BLaER1 (cell line): ENCODE results near the gene C6orf118.

Source experiments
- H3K27ac ChIP-seq: shearing (Covaris generic); formaldehyde crosslinking; 2 replicates; pipeline ENCODE4 v1.8.1; 2022
- H3K27me3 ChIP-seq: shearing (Covaris generic); formaldehyde crosslinking; 2 replicates; pipeline ENCODE4 v1.8.1; 2022
- H3K36me3 ChIP-seq: shearing (Covaris generic); formaldehyde crosslinking; 2 replicates; pipeline ENCODE4 v1.8.1; 2022
- H3K4me1 ChIP-seq: shearing (Covaris generic); formaldehyde crosslinking; 2 replicates; pipeline ENCODE4 v1.8.1; 2022
- H3K4me2 ChIP-seq: shearing (Covaris generic); formaldehyde crosslinking; 2 replicates; pipeline ENCODE4 v1.8.1; 2022
- H3K4me3 ChIP-seq: shearing (Covaris generic); formaldehyde crosslinking; 2 replicates; pipeline ENCODE4 v1.8.1; 2022
- H3K9ac ChIP-seq: shearing (Covaris generic); formaldehyde crosslinking; 2 replicates; pipeline ENCODE4 v1.8.1; 2022
- H3K9me3 ChIP-seq: shearing (Covaris generic); formaldehyde crosslinking; 2 replicates; pipeline ENCODE4 v1.8.1; 2022
- H4K20me1 ChIP-seq: shearing (Covaris generic); formaldehyde crosslinking; 2 replicates; pipeline ENCODE4 v1.8.1; 2022
- Cebpa-rat ChIP-seq: shearing (Covaris generic); IDR thresholded peaks from 2 replicates; pipeline ENCODE4 v1.8.1; 2022

The C6orf118 gene

DNA sequence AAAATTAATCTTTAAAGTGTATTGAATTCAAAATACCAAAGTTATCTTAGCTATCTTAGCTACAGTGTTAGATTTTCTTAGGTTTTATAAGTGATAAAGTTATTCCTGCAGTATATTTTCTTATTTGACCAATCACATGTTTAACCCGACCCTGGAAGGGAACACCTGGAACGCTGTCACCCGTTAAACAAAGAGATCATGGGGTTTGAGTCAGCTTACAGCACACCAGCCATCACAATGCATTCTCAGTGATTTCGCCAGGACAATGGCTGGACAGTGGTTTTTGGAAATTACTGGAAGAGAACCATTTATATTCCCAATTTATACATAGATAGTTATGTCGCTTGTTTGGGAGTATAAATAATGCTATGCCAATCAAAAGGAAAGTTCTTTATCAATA, 10.5 kb downstream of the C6orf118 start:
- Histone ChIP-seq H3K36me3 (no peaks in the 10 kb centered on the region), H4K20me1 (no peaks in the 10 kb centered on the region), H3K4me1 (no peaks in the 10 kb centered on the region), H3K4me3 (no peak overlapping the region), H3K9ac (no peak overlapping the region), H3K4me2 (no peak overlapping the region), H3K9me3 (no peaks in the 10 kb centered on the region), H3K27ac (no peak overlapping the region), H3K27me3 (no peaks in the 10 kb centered on the region)
- no peak for TF ChIP-seq Cebpa-rat

DNA sequence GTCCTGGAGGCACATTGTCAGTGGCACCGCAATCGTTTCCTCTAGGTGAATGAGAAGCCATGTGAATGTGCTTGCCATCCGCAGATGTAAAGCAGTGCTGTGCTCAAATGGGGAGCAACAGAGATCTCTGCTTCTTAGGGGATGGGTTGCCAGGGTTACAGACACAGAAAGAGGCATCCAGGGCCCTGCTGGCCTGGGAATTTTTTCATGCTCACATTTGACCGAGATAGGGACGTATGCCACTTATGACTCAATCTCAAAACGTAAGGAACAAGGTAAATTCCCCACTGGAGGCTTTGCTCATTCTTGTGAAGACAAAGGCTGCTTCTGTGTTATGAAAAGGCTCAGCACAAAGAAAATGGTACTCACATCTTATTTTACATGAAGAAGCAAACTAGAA, 11.0 kb downstream of the C6orf118 start:
- Histone ChIP-seq H3K9me3 (no peaks in the 10 kb centered on the region), H3K27me3 (no peaks in the 10 kb centered on the region), H3K27ac (no peak overlapping the region), H3K9ac (no peak overlapping the region), H3K4me3 (no peak overlapping the region), H3K4me1 (no peaks in the 10 kb centered on the region), H4K20me1 (no peaks in the 10 kb centered on the region), H3K36me3 (no peaks in the 10 kb centered on the region), H3K4me2 (no peak overlapping the region)
- no peak for TF ChIP-seq Cebpa-rat

DNA sequence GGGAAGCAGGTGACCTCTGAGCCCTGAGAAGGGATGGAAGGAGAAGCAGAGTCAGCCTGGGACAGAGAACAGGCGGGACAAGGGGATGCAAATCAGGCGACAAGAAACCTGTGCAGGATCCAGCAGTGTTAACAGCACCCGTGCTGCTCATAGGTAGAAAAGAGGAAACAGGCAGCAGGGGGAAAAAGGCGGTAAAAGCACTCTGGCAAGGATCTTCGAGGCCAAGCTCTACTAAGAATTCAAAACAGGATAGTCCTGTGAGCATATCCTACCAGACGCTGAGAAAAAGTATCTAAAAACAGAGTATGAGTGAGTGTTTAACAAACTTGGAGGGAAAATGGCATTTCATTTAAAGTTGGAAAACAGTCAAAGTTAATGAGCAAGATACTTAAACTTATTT, 16.7 kb downstream of the C6orf118 start:
- Histone ChIP-seq H3K36me3 (no peaks in the 10 kb centered on the region), H3K9ac (no peak overlapping the region), H3K4me3 (no peak overlapping the region), H3K4me1 (no peaks in the 10 kb centered on the region), H3K4me2 (no peak overlapping the region), H3K27ac (no peak overlapping the region), H3K9me3 (no peaks in the 10 kb centered on the region; the same call in 1 of the 2 replicates), H3K27me3 (no peaks in the 10 kb centered on the region), H4K20me1 (no peaks in the 10 kb centered on the region)
- TF ChIP-seq Cebpa-rat, result no peak

DNA sequence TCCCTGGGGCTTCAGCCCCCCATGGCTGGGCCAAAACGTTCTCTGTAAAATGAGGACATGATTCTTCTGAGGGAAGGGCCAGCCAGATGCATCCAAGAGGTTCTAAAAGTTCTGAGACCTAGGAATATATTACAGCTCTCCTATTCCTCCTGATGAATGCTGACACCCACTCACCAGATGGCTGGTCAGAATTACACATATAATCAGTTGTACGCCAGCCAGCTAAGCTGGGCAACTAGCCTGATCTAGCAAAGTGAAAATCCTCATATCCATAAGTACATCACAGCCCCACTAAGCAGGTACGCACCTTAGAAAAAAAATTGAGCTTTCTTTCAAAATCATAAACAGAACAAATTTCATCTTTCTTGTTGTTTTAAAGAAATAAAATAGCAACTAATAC, 34.8 kb downstream of the C6orf118 start:
- no peaks in the 10 kb centered on the region for H4K20me1 ChIP-seq
- no peak overlapping the region for H3K4me3 ChIP-seq
- H3K9ac ChIP-seq, result no peak overlapping the region
- no peak overlapping the region for H3K27ac ChIP-seq
- no peak overlapping the region for H3K4me2 ChIP-seq
- no peaks in the 10 kb centered on the region for H3K4me1 ChIP-seq
- no peaks in the 10 kb centered on the region for H3K9me3 ChIP-seq
- no peaks in the 10 kb centered on the region for H3K27me3 ChIP-seq
- no peak for TF ChIP-seq Cebpa-rat
- no peaks in the 10 kb centered on the region for H3K36me3 ChIP-seq

DNA sequence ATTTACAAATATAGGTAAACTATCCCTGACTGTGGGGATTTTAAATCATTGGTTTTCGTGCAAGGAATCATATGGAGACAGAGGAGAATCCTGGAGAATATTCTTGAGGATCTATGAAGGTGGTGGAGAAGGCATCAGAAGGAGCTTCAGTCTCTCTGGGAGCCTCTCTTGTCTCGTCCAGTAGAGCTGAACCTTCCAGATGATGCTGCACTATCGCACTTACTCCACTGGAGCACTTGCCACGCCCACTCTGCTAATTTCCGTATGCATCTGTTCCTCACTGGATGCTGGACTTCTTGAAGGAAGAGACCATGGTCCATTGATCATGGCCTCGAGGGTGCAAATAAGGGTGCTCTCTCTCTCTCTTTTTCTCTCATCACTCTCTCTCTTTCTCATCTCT, 36.8 kb downstream of the C6orf118 start:
- Histone ChIP-seq H3K36me3 (no peaks in the 10 kb centered on the region), H3K27ac (no peak overlapping the region), H3K4me1 (no peaks in the 10 kb centered on the region), H3K4me3 (no peak overlapping the region), H3K9me3 (no peaks in the 10 kb centered on the region), H3K9ac (no peak overlapping the region), H3K27me3 (no peaks in the 10 kb centered on the region), H4K20me1 (no peaks in the 10 kb centered on the region), H3K4me2 (no peak overlapping the region)
- TF ChIP-seq Cebpa-rat, result no peak

DNA sequence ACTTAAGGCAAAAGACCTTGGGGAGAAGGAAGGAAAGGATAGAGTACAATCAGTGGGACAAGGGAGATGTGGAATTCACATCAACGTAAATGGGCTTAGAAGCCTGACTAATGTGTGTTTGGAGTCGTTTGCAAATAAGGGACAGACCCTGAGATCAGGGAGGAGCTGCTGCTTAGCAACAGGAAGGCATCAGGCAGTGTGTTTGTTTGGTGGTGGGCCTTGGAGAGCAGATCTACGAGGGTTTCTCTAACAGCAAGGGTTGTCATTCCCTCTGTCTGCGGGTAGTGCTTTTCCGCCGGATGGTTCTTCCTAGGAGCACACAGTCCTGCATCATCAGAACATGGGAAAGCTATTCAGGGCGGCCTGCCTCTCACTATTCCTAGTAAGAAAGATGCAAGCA, 40.4 kb downstream of the C6orf118 start:
- no peaks in the 10 kb centered on the region for H3K4me1 ChIP-seq
- H3K27ac ChIP-seq, result no peak overlapping the region
- H3K9ac ChIP-seq, result no peak overlapping the region
- no peaks in the 10 kb centered on the region for H3K27me3 ChIP-seq
- no peak overlapping the region for H3K4me3 ChIP-seq
- no peak for TF ChIP-seq Cebpa-rat
- H3K4me2 ChIP-seq, result no peak overlapping the region
- no peaks in the 10 kb centered on the region for H3K36me3 ChIP-seq
- no peaks in the 10 kb centered on the region for H3K9me3 ChIP-seq
- H4K20me1 ChIP-seq, result no peaks in the 10 kb centered on the region

DNA sequence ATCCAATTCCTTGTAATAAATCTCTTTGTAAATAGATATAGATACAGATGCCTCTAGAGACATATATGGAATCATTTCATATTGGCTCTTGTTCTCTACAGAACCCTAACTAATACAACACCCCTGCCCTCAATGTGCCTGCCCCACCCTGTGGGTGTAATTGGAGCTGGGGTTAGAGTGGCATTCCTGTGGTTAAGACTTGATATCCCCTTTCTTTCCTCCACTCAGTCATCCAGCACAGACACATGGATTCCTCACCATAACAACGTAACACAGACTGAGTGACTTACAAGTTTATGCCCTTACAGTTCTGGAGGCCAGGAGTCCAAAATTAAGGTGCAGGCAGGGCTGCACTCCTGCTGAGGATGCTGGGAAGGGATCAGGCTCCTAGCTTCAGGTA, 42.8 kb downstream of the C6orf118 start:
- no peak overlapping the region for H3K9ac ChIP-seq
- H3K27me3 ChIP-seq, result no peaks in the 10 kb centered on the region
- no peak for TF ChIP-seq Cebpa-rat
- no peaks in the 10 kb centered on the region for H3K4me1 ChIP-seq
- no peak overlapping the region for H3K4me2 ChIP-seq
- H3K9me3 ChIP-seq, result no peaks in the 10 kb centered on the region
- no peak overlapping the region for H3K4me3 ChIP-seq
- H3K27ac ChIP-seq, result no peak overlapping the region
- H3K36me3 ChIP-seq, result no peaks in the 10 kb centered on the region
- H4K20me1 ChIP-seq, result no peaks in the 10 kb centered on the region

DNA sequence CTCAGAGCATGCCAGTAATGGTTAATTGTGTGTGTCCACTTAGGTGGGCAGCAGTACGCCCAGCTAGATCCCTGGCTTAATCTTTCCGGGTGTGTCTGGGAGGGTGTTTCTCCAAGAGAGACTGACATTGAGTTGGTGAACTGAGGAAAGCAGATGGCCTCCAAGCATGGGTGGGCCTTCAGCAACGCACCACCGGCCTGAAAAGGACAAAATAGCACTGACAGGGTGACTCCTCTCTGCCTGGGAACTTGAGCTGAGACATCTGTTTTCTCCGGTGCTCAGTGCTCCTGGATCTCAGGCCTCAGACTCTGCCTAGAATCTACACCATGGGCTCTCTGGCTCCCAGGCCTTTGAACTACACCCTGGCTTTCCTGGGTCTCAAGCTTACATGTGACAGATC, 43.2 kb downstream of the C6orf118 start:
- Histone ChIP-seq H3K27me3 (no peaks in the 10 kb centered on the region), H3K4me2 (no peak overlapping the region), H3K27ac (no peak overlapping the region), H4K20me1 (no peaks in the 10 kb centered on the region), H3K9ac (no peak overlapping the region), H3K4me3 (no peak overlapping the region), H3K9me3 (no peaks in the 10 kb centered on the region), H3K36me3 (no peaks in the 10 kb centered on the region), H3K4me1 (no peaks in the 10 kb centered on the region)
- no peak for TF ChIP-seq Cebpa-rat

DNA sequence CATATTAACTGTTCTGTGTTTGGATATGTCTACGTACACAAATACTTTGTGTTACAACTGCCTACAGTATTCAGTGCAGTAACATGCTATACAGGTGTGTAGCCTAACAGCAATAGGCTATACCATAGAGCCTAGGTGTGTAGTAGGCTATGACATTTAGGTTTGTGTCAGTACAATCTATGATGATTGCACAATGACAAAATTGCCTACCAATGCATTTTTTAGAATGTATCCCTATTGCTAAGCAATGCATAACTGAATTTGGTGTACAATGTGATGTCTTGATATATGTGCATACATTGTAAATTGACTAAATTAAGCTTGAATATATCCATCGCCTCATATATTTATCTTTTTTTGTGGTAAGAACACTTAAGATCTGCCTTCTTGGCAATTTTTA, 48.9 kb downstream of the C6orf118 start:
- H3K36me3 ChIP-seq, result no peaks in the 10 kb centered on the region
- TF ChIP-seq Cebpa-rat, result no peak
- no peaks in the 10 kb centered on the region for H3K4me1 ChIP-seq
- no peaks in the 10 kb centered on the region for H3K27me3 ChIP-seq
- no peaks in the 10 kb centered on the region for H4K20me1 ChIP-seq
- no peak overlapping the region for H3K9ac ChIP-seq
- H3K27ac ChIP-seq, result no peak overlapping the region
- peaks cover 24% of the 10 kb centered on the region for H3K9me3 ChIP-seq
- H3K4me3 ChIP-seq, result no peak overlapping the region
- H3K4me2 ChIP-seq, result no peak overlapping the region

DNA sequence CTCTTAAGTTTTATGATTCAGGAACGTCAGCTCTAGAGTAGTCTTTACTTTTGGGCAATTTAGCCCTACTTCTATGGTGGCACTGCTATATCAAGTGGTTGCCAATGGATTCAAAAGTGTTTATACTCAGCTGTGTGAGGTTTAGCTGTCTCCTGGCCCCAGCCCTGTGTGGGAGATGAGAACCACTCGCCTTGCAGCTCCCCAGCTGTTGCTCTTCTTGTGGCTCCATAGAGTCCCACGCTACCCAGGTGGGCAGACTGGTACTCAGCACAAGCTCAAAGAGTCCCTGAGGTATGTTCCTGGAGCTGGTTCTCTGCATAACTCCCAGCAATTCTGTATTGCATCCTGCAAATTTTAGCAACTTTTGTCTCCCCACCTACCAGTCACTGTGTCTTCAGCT, 59.6 kb downstream of the C6orf118 start:
- Histone ChIP-seq H3K36me3 (no peaks in the 10 kb centered on the region), H3K27me3 (no peaks in the 10 kb centered on the region), H3K9me3 (no peaks in the 10 kb centered on the region), H3K4me1 (peaks cover 5% of the 10 kb centered on the region), H4K20me1 (no peaks in the 10 kb centered on the region), H3K27ac (no peak overlapping the region), H3K9ac (no peak overlapping the region), H3K4me2 (no peak overlapping the region), H3K4me3 (no peak overlapping the region)
- TF ChIP-seq Cebpa-rat, result no peak

DNA sequence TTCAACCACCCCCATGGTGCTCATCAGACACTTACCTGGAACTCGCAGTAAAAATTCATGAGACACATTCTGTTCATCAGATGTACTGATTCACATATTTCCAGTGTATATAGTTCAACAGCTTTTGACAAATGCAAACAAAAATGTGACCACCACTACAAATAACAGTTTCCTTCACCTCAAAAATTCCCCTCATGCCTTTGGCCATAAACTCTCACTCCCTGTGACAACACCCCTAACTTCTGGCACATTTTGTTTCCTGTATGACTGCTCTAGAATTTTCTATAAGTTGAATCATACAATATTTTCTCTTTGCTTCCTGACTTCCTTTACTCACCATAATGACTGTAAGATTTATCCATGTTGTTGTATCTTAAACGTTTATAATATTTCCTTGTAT, 63.7 kb downstream of the C6orf118 start:
- H3K27ac ChIP-seq, result no peak overlapping the region
- no peak overlapping the region for H3K4me3 ChIP-seq
- no peak overlapping the region for H3K9ac ChIP-seq
- H4K20me1 ChIP-seq, result no peaks in the 10 kb centered on the region
- no peak for TF ChIP-seq Cebpa-rat
- no peak overlapping the region for H3K4me2 ChIP-seq
- H3K36me3 ChIP-seq, result no peaks in the 10 kb centered on the region
- no peaks in the 10 kb centered on the region for H3K27me3 ChIP-seq
- no peaks in the 10 kb centered on the region for H3K9me3 ChIP-seq
- peaks cover 8% of the 10 kb centered on the region for H3K4me1 ChIP-seq
